Colon (tissue), 2 donors: Measurements from ENCODE around the gene MARVELD1.
A peak's percentile ranks its signal among the peaks of the same experiment; 100 is the strongest.

Experiments used
- FAIRE-seq: peaks from 2 replicates; lab custom pipeline; 2012; peaks lifted over from hg19 to GRCh38; lab: Jason Lieb, UNC
- donor health status: control.
- donor health status: control.

MARVELD1 gene

DNA sequence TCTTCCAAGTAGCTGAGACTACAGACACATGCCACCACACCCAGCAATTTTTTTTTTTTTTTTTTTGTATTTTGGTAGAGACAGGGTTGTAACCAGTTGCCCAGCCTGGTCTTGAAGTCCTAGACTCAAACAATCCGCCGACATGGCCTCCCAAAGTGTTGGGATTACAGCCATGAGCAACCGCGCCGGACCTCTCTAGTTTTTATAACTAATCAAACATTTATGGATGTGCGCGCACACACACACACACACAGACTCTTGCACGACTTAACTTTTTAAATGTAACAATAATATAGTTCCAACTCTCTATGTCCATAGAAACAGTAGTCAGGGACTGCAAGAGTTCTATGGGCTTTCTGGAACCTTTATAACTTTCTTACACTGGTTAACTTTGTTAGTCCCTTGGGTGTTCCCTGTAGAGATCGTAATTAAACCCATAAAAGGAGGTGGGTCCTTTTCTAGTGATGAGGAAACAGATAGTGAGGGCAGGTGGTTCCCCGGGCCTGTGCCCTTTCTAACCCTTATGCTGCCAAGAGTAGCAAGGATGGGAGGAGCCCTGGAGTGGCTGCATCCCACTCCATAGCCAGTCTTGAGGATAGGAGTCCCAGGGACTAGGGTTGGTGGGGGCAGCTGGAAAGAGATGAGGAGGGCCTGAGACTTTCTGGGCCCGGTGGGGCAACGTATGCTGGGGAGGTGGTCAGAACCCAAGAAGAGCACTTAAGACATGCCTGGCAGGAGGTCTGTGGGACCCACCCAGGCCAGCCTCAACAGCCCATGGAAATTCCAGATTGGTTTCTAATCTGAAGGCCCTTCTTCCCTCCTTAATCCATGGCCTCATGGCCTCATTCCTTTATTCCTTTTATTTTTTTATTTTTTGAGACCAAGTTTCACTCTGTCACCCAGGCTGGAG lies 8.6 kb downstream of the MARVELD1 start:
- peak; percentile 90 for FAIRE-seq

- FAIRE-seq: no peak
Measured at GRCh38 chr10:97723001-97723400, 9.5 kb downstream of the MARVELD1 start.

- no peak for FAIRE-seq
Measured at GRCh38 chr10:97724341-97724941, 10.9 kb downstream of the MARVELD1 start.

GRCh38 chr10:97726636-97727178 lies 13.2 kb downstream of the MARVELD1 start:
- no peak for FAIRE-seq

DNA sequence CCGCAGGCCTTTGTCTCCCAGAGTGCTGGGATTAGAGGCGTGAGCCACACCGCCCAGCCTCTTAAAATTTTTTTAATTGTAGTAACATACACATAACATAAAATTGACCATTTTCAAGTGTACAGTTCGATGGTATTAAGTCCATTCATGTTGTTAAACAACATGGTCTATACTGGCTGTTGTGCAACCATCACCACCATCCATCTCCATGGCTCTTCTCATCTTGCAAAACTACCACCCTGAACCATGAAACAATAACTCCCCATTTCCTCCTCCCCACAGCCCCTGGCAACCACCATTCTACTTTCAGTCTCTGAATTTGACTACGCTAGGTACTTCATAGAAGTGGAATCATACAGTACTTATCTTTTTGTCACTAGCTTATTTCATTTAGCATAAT lies 15.5 kb downstream of the MARVELD1 start:
- no peak for FAIRE-seq

DNA sequence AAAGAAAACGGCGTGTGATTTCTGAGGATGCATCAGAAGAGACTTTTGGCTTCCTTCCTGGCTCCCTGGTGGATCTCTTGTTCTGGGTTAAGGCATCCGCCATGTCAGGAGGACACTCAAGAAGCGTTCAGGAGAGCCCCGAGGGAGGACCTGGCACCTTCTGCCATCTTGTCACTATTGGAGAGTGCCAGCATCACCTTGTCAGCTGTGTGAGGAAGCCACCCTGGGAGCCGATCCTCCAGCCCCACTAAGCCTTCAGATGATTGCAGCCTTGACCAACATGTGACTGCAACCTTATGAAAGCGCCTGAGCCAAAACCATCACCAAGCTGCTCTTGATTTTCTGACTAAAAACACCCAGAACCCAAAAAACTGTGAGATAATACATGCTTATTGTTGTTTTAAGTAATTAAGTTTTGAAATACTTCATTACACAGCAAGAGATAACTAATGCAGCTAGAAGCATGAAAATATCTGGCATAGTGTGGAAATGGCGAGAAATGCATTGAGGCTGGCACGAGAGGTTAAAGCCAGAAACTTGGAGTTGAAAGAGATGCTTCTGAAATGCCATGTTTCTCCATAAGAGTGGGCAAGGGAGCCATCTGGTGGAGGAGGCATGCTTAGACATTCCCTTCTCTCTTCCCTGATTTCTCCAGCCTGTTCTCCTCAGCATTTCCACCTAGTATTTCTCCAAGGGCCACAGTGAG lies 18.0 kb downstream of the MARVELD1 start:
- FAIRE-seq: no peak

- FAIRE-seq: no peak
Measured at GRCh38 chr10:97732052-97732359, 18.5 kb downstream of the MARVELD1 start.

GRCh38 chr10:97733256-97733655 lies 19.7 kb downstream of the MARVELD1 start:
- FAIRE-seq: no peak

DNA sequence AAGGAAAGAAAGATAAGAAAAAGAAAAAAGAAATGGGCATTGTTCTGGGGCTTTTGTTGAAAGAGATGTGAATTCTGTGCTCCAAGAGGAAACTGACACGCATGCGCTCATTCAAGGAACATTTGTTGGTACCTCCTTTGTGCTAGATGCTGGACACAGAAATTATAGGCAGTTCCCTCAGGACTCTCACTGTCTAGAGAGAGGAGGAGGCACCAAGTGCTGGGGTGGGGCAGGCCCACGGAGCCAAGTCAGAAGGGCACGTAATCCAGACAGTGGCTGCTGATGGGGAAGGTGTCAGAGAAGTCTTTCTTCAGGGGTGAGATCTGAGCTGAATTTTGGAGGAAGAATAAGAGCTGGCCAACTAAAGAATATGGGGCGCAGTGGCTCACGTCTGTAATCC lies 20.5 kb downstream of the MARVELD1 start:
- FAIRE-seq: no peak

GRCh38 chr10:97736403-97736901 lies 22.9 kb downstream of the MARVELD1 start:
- no peak for FAIRE-seq

DNA sequence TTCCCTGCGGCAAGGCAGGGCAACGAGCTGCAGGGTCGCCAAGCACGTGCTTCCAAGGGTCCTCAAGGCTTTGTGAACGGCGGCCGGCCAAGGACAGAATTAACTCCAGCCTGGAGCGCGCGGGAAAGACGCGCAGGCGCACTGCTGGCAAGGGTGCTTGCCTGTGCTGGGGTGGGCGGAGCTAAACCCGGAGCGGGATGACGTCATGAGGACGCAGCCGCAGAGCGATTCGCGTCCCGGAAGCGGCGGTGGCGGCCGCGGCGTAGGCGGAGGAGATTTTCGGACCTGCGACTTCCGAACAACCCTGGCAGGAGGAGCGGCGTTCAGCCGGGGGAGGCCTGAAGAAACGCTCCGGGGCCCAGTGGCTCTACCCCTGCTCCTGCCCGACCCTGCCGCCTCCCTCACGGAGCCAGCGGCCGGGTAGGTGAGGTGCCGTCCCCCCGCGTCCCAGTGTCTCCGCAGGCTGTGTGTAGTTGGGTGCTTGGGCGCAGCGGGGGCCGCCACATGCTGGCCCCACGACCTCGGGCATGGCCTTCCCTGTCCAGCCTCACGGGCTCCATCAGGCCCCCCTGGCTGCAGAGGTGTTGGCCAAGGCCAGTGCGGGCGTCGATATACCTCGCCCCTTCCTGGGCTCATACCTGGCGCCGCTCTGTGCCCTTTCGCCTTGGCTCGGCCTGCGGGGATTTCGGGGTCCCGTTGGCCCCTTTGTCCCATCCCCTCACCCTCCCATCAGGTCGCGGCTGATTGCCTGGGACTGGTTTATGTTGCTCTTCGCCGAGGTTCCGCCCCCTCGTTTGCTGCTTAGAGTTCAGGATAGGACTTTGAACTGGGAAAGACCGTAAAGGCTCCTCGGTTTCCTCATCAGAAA lies 23.6 kb downstream of the MARVELD1 start, which contains the start of gene ZFYVE27:
Gene ZFYVE27 (plus strand): TSS at position 227 of the 868 bp plus-strand sequence. CDS start 1,350 bp downstream, outside the sequence.
- no peak for FAIRE-seq

DNA sequence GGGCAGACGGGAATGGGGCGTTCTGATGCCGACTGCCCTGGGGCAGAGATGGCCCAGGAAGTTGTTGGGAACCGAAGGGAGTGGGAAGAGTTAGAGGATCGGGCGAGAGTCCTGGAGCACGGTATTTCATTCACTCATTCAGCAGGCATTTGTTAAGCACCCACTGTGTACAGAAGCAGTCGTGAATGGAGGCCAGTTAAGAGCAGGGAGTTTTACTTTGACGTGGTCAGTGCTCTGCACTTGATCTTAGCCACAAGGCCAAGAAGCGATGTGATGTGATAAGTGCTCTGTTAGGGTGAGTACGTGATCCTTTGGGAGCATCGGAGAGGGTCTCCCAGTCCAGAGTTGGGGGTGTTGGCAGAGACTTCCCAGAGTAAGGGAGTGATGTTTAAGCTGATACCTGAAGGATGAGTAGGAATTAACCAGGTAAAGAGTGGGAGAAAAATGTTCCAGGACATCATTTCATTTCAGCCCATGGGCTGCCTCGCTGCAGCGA lies 24.3 kb downstream of the MARVELD1 start:
- FAIRE-seq: no peak

GRCh38 chr10:97738616-97739015 lies 25.1 kb downstream of the MARVELD1 start:
- FAIRE-seq: no peak

DNA sequence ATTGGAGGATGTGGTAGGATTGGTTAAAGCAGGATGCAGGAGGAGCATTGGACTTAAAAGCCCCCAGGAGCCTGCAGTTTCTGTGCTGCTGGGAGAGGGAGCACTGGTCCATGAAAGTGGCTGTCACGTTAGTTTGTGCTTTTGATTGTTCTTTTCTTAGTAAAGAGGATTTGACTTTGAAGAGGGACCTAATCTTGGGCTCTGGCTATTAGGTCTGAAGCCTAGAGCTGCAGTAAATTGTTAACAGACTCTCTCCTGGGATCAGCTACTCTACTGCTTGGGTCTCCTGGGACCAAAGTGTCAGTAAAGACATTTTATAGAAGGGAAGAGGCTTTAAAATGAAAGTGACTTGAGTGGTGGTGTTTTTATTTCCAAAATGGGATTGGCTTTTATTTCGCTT lies 27.1 kb downstream of the MARVELD1 start:
- FAIRE-seq: no peak

- FAIRE-seq: no peak
Measured at GRCh38 chr10:97743169-97743943, 29.8 kb downstream of the MARVELD1 start.

DNA sequence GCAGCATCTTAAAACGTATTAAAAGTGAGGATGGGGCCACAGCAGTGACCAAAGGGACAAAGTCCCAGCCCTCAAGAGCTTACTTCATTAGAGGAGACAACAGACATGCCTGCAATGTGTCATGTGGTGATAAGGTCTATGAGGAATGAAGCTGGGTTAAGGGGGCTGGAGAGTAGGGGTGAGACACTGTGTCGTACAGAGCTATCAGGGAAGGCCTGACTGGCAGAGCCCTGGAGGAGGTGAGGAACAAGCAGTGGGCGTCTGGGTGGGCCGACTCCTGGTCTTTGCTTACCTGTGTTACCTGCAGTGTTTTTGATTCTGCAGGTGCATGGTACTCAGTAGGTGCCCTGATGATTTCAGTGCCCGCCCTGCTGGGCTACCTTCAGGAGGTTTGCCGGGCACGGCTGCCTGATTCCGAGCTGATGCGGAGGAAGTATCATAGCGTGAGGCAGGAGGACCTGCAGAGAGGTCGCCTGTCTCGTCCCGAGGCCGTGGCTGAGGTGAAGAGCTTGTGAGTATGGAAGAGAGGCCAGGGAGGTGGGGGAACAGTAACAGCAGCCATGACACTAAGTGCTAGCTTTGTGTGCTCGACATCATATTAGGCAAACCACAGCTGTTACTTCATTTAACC lies 31.0 kb downstream of the MARVELD1 start:
- no peak for FAIRE-seq

- no peak for FAIRE-seq
Measured at GRCh38 chr10:97747573-97747972, 34.0 kb downstream of the MARVELD1 start.

DNA sequence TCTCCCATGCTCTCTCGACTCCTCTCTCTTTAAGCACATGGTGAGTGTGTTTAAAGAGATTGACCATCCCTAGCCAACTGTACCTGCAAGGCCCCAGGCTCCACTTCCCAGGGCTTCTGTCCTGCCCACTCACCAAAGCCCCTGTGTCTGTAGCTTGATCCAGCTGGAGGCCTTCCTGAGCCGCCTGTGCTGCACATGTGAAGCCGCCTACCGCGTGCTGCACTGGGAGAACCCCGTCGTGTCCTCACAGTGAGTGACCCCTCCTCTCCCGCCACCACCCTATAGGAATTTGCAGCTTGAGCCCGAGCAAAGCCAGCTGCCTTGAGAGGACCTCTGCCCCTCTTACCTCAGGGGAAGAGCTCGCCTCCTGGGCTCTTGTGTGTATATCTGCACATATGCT lies 34.6 kb downstream of the MARVELD1 start:
- FAIRE-seq: no peak

GRCh38 chr10:97752956-97753355 lies 39.4 kb downstream of the MARVELD1 start:
- no peak for FAIRE-seq

GRCh38 chr10:97754726-97755125 lies 41.2 kb downstream of the MARVELD1 start:
- no peak for FAIRE-seq
